ENCODE data around the gene TRIM59. TPM values are rescaled to one million over a fixed set of nuclear protein-coding genes. Genes with fewer than 3 reads are reported as not detected.

TRIM59 gene
- total and polyA plus RNA-seq, 9 of the 15 experiments (the other 6 are each of a cell fraction or from before 2014, with no cell fraction given): 16.8 to 101 (median 34.8) TPM

- peak in 1 of 3 experiments; percentile 51; a peak in 1 of 6 replicates for TF ChIP-seq ZBTB11 (CRISPR knock-in tag; IDR thresholded peaks at IDR 0.05)
- peak; percentile 42; the same call in 1 of the 2 replicates for TF ChIP-seq ZFX (CRISPR knock-in tag; IDR thresholded peaks at IDR 0.05)
- no peak for TF ChIP-seq BMI1 (IDR thresholded peaks at IDR 0.05; ENCODE audit: low read length)
- TF ChIP-seq NFRKB (IDR thresholded peaks at IDR 0.05; ENCODE audit: low read depth): peak; percentile 45; the same call in 1 of the 2 replicates
- TF ChIP-seq BRF2 (IDR thresholded peaks at IDR 0.05; ENCODE audit: borderline replicate concordance, insufficient read depth, insufficient read length): no peak
- TF ChIP-seq FOXJ2 (tag; IDR thresholded peaks at IDR 0.05): no peak
- TF ChIP-seq ZNF592 (IDR thresholded peaks at IDR 0.05): peak; percentile 65; the same call in 1 of the 2 replicates
- no peak for TF ChIP-seq BHLHE40 (IDR thresholded peaks at IDR 0.05; ENCODE audit: low read length)
- TF ChIP-seq NCOR1 (IDR thresholded peaks at IDR 0.05): 0 out of 2 replicates have a peak, but pooled peaks have one; percentile 2
- TF ChIP-seq SNRNP70 (optimal IDR thresholded peaks at IDR 0.05; ENCODE audit: low read depth, low read length): no peak
- TF ChIP-seq ZNF347 (CRISPR knock-in tag; IDR thresholded peaks at IDR 0.05; ENCODE audit: low read depth): no peak
Measured at GRCh38 chr3:160394009-160394392, 55.6 kb downstream of the TRIM59 start (continued).
